ENCODE measurements around the gene NUDT6.
A peak's percentile ranks its signal among the peaks of the same experiment; 100 is the strongest.

- TF ChIP-seq ZNF274 (IDR thresholded peaks at IDR 0.05; ENCODE audit: low read depth, low read length): no peak
- no peak for TF ChIP-seq EZH2 (IDR thresholded peaks at IDR 0.05)
- TF ChIP-seq REST (IDR thresholded peaks at IDR 0.05; ENCODE audit: low read depth): no peak
- TF ChIP-seq RAD21 (IDR thresholded peaks at IDR 0.05; ENCODE audit: low read depth): 0 out of 2 replicates have a peak, but pooled peaks have one; percentile 18
- no peak for TF ChIP-seq POLR2A (IDR thresholded peaks at IDR 0.05; ENCODE audit: borderline replicate concordance, extremely low read depth, insufficient read depth, insufficient read length)
- TF ChIP-seq ZFX (IDR thresholded peaks at IDR 0.05): no peak
- no peak for TF ChIP-seq CTCF (IDR thresholded peaks at IDR 0.05 in 2 of 3, conservative IDR thresholded peaks at IDR 0.05 in 1 of 3; ENCODE audit: borderline replicate concordance in 1 of 3, insufficient read depth in 1 of 3, low read depth in 2 of 3, low read length in 2 of 3)
- TF ChIP-seq CEBPB (IDR thresholded peaks at IDR 0.05; ENCODE audit: low read depth): peak; percentile 71; the same call in 1 of the 2 replicates
- peak; percentile 14; the same call in 1 of the 2 replicates for TF ChIP-seq POLR2AphosphoS5 (IDR thresholded peaks at IDR 0.05; ENCODE audit: low read depth, low read length)
- TF ChIP-seq EZH2phosphoT487 (IDR thresholded peaks at IDR 0.05; ENCODE audit: borderline replicate concordance): no peak
- no peak for TF ChIP-seq EGR1 (IDR thresholded peaks at IDR 0.05; ENCODE audit: low read depth)
- peak; percentile 38; the same call in 1 of the 2 replicates for TF ChIP-seq MAX (IDR thresholded peaks at IDR 0.05)
- TF ChIP-seq SIN3A (IDR thresholded peaks at IDR 0.05; ENCODE audit: low read depth): peak; percentile 54
- no peak for TF ChIP-seq ATF3 (IDR thresholded peaks at IDR 0.05)
Measured at GRCh38 chr4:122898370-122899150, 23.8 kb downstream of the NUDT6 start.
